ENCODE measurements around the gene FUT8.
"Not testable (repeated sequence)": the region's sequence is repeated elsewhere in the genome, so short reads cannot be mapped to it uniquely, and the experiment has no call there.

FUT8 gene

DNA sequence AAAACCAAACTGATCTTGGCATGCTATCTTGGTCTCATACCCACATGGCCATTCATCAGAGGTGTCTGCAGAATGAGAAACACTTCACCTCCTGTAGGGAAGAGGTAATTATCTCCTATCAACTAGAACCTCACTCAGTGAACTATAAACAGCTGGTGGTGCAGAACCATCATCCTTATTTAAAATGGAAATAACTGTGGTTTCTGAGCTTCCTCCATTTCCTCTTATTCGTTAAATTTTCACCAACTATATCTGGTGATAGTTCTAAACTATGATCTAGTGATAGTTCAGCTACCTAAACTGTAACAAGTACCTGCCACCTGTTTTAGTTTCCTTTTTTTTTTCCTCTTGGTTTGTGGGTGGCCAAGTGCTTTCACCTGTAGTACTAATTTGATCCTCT lies 218.5 kb downstream of the FUT8 start:
- Histone ChIP-seq H3K9ac (ENCODE audit: low read length) (no peak overlapping the region), H3K4me3 (ENCODE audit: low read length) (no peak overlapping the region), H3K9me3 (ENCODE audit: control insufficient read depth, low read length) (no peaks in the 10 kb centered on the region), H3K4me1 (ENCODE audit: control insufficient read depth, insufficient read depth, low read length) (no peaks in the 10 kb centered on the region), H3K36me3 (ENCODE audit: control insufficient read depth, insufficient read depth, low read length, severe bottlenecking) (peaks cover 19% of the 10 kb centered on the region), H3K27me3 (replicated peaks; ENCODE audit: control insufficient read depth, insufficient read depth, low read length) (no peaks in the 10 kb centered on the region)
- no peak for DNase-seq (ENCODE audit: low read depth)

- Histone ChIP-seq H3K4me3 (ENCODE audit: low read length) (no peak overlapping the region), H3K27me3 (replicated peaks; ENCODE audit: control insufficient read depth, insufficient read depth, low read length) (no peaks in the 10 kb centered on the region), H3K9me3 (ENCODE audit: control insufficient read depth, low read length) (no peaks in the 10 kb centered on the region), H3K36me3 (ENCODE audit: control insufficient read depth, insufficient read depth, low read length, severe bottlenecking) (peaks cover 19% of the 10 kb centered on the region), H3K4me1 (ENCODE audit: control insufficient read depth, insufficient read depth, low read length) (peaks cover 3% of the 10 kb centered on the region), H3K9ac (ENCODE audit: low read length) (no peak overlapping the region)
- no peak for DNase-seq (ENCODE audit: low read depth)
These were observed 220.0 kb downstream of the FUT8 start for GRCh38 chr14:65632487-65632886.

DNA sequence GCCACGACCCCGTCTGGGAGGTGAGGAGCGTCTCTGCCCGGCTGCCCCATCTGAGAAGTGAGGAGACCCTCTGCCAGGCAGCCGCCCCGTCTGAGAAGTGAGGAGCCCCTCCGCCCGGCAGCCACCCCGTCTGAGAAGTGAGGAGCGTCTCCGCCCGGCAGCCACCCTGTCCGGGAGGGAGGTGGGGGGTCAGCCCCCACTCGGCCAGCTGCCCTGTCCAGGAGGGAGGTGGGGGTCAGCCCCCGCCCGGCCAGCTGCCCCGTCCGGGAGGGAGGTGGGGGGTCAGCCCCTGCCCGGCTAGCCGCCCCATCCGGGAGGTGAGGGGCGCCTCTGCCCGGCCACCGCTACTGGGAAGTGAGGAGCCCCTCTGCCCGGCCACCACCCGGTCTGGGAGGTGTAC lies 221.1 kb downstream of the FUT8 start:
- not testable (repeated sequence) for H3K4me3 ChIP-seq (ENCODE audit: low read length); H3K9ac ChIP-seq (ENCODE audit: low read length); DNase-seq (ENCODE audit: low read depth); H3K9me3 ChIP-seq (ENCODE audit: control insufficient read depth, low read length); H3K4me1 ChIP-seq (ENCODE audit: control insufficient read depth, insufficient read depth, low read length); H3K27me3 ChIP-seq (replicated peaks; ENCODE audit: control insufficient read depth, insufficient read depth, low read length)
- H3K36me3 ChIP-seq (ENCODE audit: control insufficient read depth, insufficient read depth, low read length, severe bottlenecking) = peaks cover 19% of the 10 kb centered on the region

- Histone ChIP-seq H3K9me3 (ENCODE audit: control insufficient read depth, low read length) (no peaks in the 10 kb centered on the region), H3K27me3 (replicated peaks; ENCODE audit: control insufficient read depth, insufficient read depth, low read length) (no peaks in the 10 kb centered on the region), H3K36me3 (ENCODE audit: control insufficient read depth, insufficient read depth, low read length, severe bottlenecking) (no peaks in the 10 kb centered on the region), H3K4me1 (ENCODE audit: control insufficient read depth, insufficient read depth, low read length) (peaks cover 3% of the 10 kb centered on the region), H3K4me3 (ENCODE audit: low read length) (no peak overlapping the region), H3K9ac (ENCODE audit: low read length) (no peak overlapping the region)
- no peak for DNase-seq (ENCODE audit: low read depth)
These were observed 225.2 kb downstream of the FUT8 start for GRCh38 chr14:65637780-65638179.

- no peak for DNase-seq (ENCODE audit: low read depth)
- Histone ChIP-seq H3K9ac (ENCODE audit: low read length) (no peak overlapping the region), H3K36me3 (ENCODE audit: control insufficient read depth, insufficient read depth, low read length, severe bottlenecking) (no peaks in the 10 kb centered on the region), H3K9me3 (ENCODE audit: control insufficient read depth, low read length) (no peaks in the 10 kb centered on the region), H3K27me3 (replicated peaks; ENCODE audit: control insufficient read depth, insufficient read depth, low read length) (no peaks in the 10 kb centered on the region), H3K4me3 (ENCODE audit: low read length) (no peak overlapping the region), H3K4me1 (ENCODE audit: control insufficient read depth, insufficient read depth, low read length) (peaks cover 3% of the 10 kb centered on the region)
These were observed 226.7 kb downstream of the FUT8 start for GRCh38 chr14:65639216-65639615.

- H3K36me3 ChIP-seq (ENCODE audit: control insufficient read depth, insufficient read depth, low read length, severe bottlenecking) = peaks cover 16% of the 10 kb centered on the region
- DNase-seq (ENCODE audit: low read depth) = no peak
- peaks cover 6% of the 10 kb centered on the region for H3K9me3 ChIP-seq (ENCODE audit: control insufficient read depth, low read length)
- H3K4me1 ChIP-seq (ENCODE audit: control insufficient read depth, insufficient read depth, low read length) = no peaks in the 10 kb centered on the region
- no peak overlapping the region for H3K9ac ChIP-seq (ENCODE audit: low read length)
- H3K4me3 ChIP-seq (ENCODE audit: low read length) = no peak overlapping the region
- no peaks in the 10 kb centered on the region for H3K27me3 ChIP-seq (replicated peaks; ENCODE audit: control insufficient read depth, insufficient read depth, low read length)
These were observed 238.3 kb downstream of the FUT8 start for GRCh38 chr14:65650826-65651225.

DNA sequence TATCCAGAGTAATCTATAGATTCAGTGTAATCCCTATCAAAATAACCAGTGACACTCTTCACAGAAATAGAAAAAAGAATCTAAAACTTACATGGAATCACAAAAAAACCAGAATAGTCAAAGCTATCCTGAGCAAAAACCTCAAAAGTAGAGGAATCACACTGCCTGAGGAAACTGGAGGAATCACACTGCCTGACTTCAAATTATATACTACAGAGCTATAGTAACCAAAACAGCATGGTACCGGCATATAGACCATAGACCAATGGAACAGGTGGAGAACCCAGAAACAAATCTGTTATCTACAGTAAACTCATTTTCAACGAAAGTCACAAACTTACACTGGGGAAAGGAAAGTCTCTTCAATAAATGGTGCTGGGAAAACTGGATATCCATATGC lies 244.0 kb downstream of the FUT8 start:
- Histone ChIP-seq H3K9me3 (ENCODE audit: control insufficient read depth, low read length) (peaks cover 22% of the 10 kb centered on the region), H3K4me1 (ENCODE audit: control insufficient read depth, insufficient read depth, low read length) (peaks cover 4% of the 10 kb centered on the region), H3K9ac (ENCODE audit: low read length) (no peak overlapping the region), H3K27me3 (replicated peaks; ENCODE audit: control insufficient read depth, insufficient read depth, low read length) (no peaks in the 10 kb centered on the region), H3K4me3 (ENCODE audit: low read length) (no peak overlapping the region), H3K36me3 (ENCODE audit: control insufficient read depth, insufficient read depth, low read length, severe bottlenecking) (peaks cover 8% of the 10 kb centered on the region)
- DNase-seq (ENCODE audit: low read depth) = no peak

DNA sequence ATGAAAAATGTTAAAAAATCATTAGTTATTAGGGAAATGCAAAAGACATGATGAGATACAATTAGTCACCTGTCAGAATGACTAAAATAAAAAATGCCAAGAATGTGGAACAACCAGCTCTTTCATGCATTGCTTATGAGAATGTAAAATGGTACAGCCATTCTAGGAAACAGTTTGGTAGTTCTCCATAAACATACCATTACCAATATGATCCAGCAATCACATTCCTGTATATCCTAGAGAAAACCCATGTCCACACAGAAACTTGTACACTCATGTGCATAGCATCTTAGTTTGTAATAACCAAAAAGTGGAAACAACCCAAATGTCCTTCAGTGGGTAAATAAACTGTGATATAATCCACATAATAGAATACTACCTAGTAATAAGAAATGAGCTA lies 245.7 kb downstream of the FUT8 start:
- Histone ChIP-seq H3K9ac (ENCODE audit: low read length) (no peak overlapping the region), H3K4me3 (ENCODE audit: low read length) (no peak overlapping the region), H3K27me3 (replicated peaks; ENCODE audit: control insufficient read depth, insufficient read depth, low read length) (no peaks in the 10 kb centered on the region), H3K9me3 (ENCODE audit: control insufficient read depth, low read length) (peaks cover 22% of the 10 kb centered on the region), H3K4me1 (ENCODE audit: control insufficient read depth, insufficient read depth, low read length) (peaks cover 4% of the 10 kb centered on the region), H3K36me3 (ENCODE audit: control insufficient read depth, insufficient read depth, low read length, severe bottlenecking) (peaks cover 3% of the 10 kb centered on the region)
- no peak for DNase-seq (ENCODE audit: low read depth)

- DNase-seq (ENCODE audit: low read depth) = no peak
- Histone ChIP-seq H3K9ac (ENCODE audit: low read length) (no peak overlapping the region), H3K27me3 (replicated peaks; ENCODE audit: control insufficient read depth, insufficient read depth, low read length) (no peaks in the 10 kb centered on the region), H3K4me1 (ENCODE audit: control insufficient read depth, insufficient read depth, low read length) (peaks cover 4% of the 10 kb centered on the region), H3K9me3 (ENCODE audit: control insufficient read depth, low read length) (peaks cover 6% of the 10 kb centered on the region), H3K4me3 (ENCODE audit: low read length) (no peak overlapping the region), H3K36me3 (ENCODE audit: control insufficient read depth, insufficient read depth, low read length, severe bottlenecking) (no peaks in the 10 kb centered on the region)
These were observed 249.3 kb downstream of the FUT8 start for GRCh38 chr14:65661865-65662264.

DNA sequence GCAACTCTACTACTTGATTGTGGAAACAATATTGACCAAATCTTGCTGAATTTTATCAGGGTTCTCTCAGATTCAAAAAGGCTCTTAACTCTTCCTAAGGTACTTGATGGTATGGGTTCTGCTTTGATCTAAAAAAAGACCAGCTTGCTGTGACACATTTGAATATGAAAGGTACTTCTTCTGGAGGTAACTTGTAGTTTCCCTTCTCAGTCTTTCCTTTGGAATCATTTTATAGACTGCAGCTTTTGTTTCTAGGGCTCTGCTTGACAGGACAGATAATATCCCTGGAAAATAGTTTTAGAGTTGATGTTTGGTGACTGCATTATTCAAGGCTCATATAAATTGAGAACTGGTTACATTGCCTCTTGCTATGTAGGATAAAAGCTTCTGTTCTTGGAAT lies 251.9 kb downstream of the FUT8 start:
- H3K4me1 ChIP-seq (ENCODE audit: control insufficient read depth, insufficient read depth, low read length) = no peaks in the 10 kb centered on the region
- no peak for DNase-seq (ENCODE audit: low read depth)
- no peaks in the 10 kb centered on the region for H3K9me3 ChIP-seq (ENCODE audit: control insufficient read depth, low read length)

DNA sequence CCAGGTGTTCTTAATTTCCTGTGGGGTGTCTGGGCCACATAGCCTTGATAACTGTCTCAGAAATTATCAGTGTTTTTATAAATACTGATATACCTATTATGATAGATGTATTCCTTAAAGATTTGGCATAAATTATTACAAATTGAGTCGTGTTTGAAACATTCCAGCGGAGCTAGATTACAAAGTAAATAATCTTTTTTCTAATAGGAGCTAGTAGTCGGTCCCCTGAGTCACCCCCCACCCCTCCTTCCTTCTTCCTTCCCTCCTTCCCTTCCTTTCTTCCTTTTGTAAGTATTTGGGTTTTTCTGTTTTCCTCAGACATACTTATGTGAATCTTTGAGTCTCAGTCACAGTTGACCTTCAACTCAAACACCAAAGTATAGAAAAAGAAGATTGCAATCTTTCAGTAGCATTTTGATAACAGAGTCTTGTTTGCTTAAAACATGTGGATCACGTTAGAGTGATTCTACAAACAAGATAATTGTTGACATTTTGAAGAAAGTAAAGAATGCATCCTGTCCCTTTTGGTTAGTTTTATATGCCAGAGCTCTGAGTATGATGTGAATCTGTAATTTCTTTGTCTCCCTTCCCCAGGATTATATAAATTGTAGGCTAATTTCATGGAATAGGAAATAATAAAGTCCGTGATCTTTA lies 264.0 kb downstream of the FUT8 start:
- Histone ChIP-seq H3K9me3 (ENCODE audit: control insufficient read depth, low read length) (no peaks in the 10 kb centered on the region), H3K4me1 (ENCODE audit: control insufficient read depth, insufficient read depth, low read length) (no peaks in the 10 kb centered on the region), H3K36me3 (ENCODE audit: control insufficient read depth, insufficient read depth, low read length, severe bottlenecking) (no peaks in the 10 kb centered on the region), H3K4me3 (ENCODE audit: low read length) (no peak overlapping the region), H3K27me3 (replicated peaks; ENCODE audit: control insufficient read depth, insufficient read depth, low read length) (no peaks in the 10 kb centered on the region), H3K9ac (ENCODE audit: low read length) (no peak overlapping the region)
- no peak for DNase-seq (ENCODE audit: low read depth)

More for the DNA sequence above, 251.9 kb downstream of the FUT8 start:
- Histone ChIP-seq H3K36me3 (ENCODE audit: control insufficient read depth, insufficient read depth, low read length, severe bottlenecking) (no peaks in the 10 kb centered on the region), H3K4me3 (ENCODE audit: low read length) (no peak overlapping the region), H3K27me3 (replicated peaks; ENCODE audit: control insufficient read depth, insufficient read depth, low read length) (no peaks in the 10 kb centered on the region), H3K9ac (ENCODE audit: low read length) (no peak overlapping the region)

- Histone ChIP-seq H3K4me3 (ENCODE audit: low read length) (no peak overlapping the region), H3K4me1 (ENCODE audit: control insufficient read depth, insufficient read depth, low read length) (no peaks in the 10 kb centered on the region), H3K9me3 (ENCODE audit: control insufficient read depth, low read length) (peaks cover 3% of the 10 kb centered on the region), H3K36me3 (ENCODE audit: control insufficient read depth, insufficient read depth, low read length, severe bottlenecking) (no peaks in the 10 kb centered on the region), H3K9ac (ENCODE audit: low read length) (no peak overlapping the region), H3K27me3 (replicated peaks; ENCODE audit: control insufficient read depth, insufficient read depth, low read length) (no peaks in the 10 kb centered on the region)
- no peak for DNase-seq (ENCODE audit: low read depth)
These were observed 273.0 kb downstream of the FUT8 start for GRCh38 chr14:65685572-65685971.

Data from adipocyte (in vitro differentiated cells).